Prostate gland (tissue), 2 donors: ENCODE results near the gene HECA. TPM values are rescaled to one million over a fixed set of nuclear protein-coding genes. Genes with fewer than 3 reads are reported as not detected.
"Not testable (repeated sequence)": the region's sequence is repeated elsewhere in the genome, so short reads cannot be mapped to it uniquely, and the experiment has no call there.

Source experiments
- DNase-seq: peaks from one replicate; pipeline ENCODE4 v3.0.0-alpha.2; 2019; ENCODE audit warnings: low spot score
- H3K27ac ChIP-seq, 2 donors: fragments of 200-600 bp; sonication (generic); 2 replicates each; pipeline ENCODE4 v1.5.1; 2017 to 2019
- H3K27me3 ChIP-seq: fragments of 200-600 bp; sonication (generic); replicated peaks from 2 replicates; pipeline ENCODE4 v1.5.1; 2019; ENCODE audit not compliant: insufficient read depth
- H3K36me3 ChIP-seq, 2 donors: fragments of 200-600 bp; sonication (generic); 1 replicate in 1 of 2; 2 replicates in 1 of 2; pipeline versions ENCODE4 v1.5.1 to v1.8.1; 2017 to 2019
- H3K4me1 ChIP-seq: fragments of 200-600 bp; sonication (generic); replicated peaks from 2 replicates; pipeline ENCODE4 v1.5.1; 2019
- H3K4me3 ChIP-seq, 2 donors: fragments of 200-600 bp; sonication (generic); 2 replicates each; pipeline ENCODE4 v1.5.1; 2017 to 2019
- H3K9me3 ChIP-seq: fragments of 200-600 bp; sonication (generic); 2 replicates; pipeline ENCODE4 v1.5.1; 2017
- POLR2A ChIP-seq: fragments of 450-650 bp; IDR thresholded peaks from one replicate; pipeline ENCODE4 v1.6.1; 2016; ENCODE audit warnings: antibody characterized with exemption, mild to moderate bottlenecking
- POLR2AphosphoS5 ChIP-seq: sonication (generic); formaldehyde crosslinking; IDR thresholded peaks from one replicate; pipeline ENCODE4 v1.6.1; 2017; ENCODE audit warnings: antibody characterized with exemption
- WGBS: methylation state at CpG from one replicate; pipeline ENCODE4 v1.1.5; 2018; 5-methylcytosine and 5-hydroxymethylcytosine counted together
- intact Hi-C: fragments of 100-400 bp; cut with DNase I; formaldehyde crosslinking; loops from one replicate; pipeline ENCODE4 v1.14.2; 2022
- total RNA-seq, 2 donors: library from RNA; depleted of rRNA; stranded (reverse); fragments of >200 nt; gene quantifications; one replicate each; pipeline ENCODE4 v1.1.0, GENCODE V29; 2016
- TF ChIP-seq, protein P1 (sequence below), 4 experiments: fragments of 200-600 bp in 2 of 4; fragments of 450-650 bp in 2 of 4; sonication (generic) in 2 of 4; IDR thresholded peaks; 1 replicate in 3 of 4; 2 replicates in 1 of 4; pipeline ENCODE4 v1.5.1; 2016 to 2019; ENCODE audit warnings: antibody characterized with exemption in 4 of 4, mild to moderate bottlenecking in 2 of 4, moderate library complexity in 2 of 4

HECA gene
- total RNA-seq, 2 donors from 2014 or later: 26.0 to 45.9 TPM

DNA sequence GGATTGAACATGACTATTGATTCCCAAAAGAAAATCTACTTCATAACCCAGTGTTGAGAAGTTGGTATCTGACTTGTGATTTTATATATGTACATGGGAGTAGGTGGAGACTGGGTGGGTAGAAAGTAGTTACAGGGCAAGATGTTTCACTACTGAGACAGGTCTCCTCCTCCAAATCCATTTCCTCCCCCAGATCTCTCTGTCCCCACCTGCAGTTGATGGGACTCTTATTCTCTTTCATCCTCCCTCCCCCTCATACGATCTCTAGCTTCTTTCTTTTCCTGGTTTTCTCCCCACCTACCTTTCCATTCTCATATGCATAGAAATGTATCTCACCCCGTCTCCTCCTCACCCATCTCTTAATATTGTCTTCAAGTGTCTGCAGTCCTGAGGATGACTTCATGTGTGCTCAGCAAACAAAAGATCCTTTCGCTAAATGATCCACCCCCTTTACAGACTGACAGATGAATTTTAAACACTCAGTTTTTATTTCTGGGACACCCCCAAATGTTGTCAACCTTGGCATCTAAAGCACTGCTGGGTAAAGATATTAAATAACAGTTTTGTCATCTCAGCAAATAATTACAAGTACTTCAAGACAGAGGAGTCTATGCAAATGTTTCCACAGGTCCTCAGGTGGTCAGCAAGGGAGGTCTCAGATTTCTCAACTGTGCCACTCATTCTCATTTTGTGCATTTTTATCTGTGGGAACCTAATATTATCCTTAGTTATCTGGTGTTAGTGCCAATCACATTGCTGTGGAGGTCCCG, 18.7 kb upstream of the HECA start:
- no peak for DNase-seq
- Histone ChIP-seq H3K4me3 (no peak overlapping the region), H3K9me3 (no peaks in the 10 kb centered on the region), H3K36me3 (no peaks in the 10 kb centered on the region), H3K27ac (no peak overlapping the region), H3K4me1 (no peaks in the 10 kb centered on the region), H3K27me3 (no peaks in the 10 kb centered on the region)
- TF ChIP-seq POLR2AphosphoS5: no peak
- TF ChIP-seq, protein P1, sequence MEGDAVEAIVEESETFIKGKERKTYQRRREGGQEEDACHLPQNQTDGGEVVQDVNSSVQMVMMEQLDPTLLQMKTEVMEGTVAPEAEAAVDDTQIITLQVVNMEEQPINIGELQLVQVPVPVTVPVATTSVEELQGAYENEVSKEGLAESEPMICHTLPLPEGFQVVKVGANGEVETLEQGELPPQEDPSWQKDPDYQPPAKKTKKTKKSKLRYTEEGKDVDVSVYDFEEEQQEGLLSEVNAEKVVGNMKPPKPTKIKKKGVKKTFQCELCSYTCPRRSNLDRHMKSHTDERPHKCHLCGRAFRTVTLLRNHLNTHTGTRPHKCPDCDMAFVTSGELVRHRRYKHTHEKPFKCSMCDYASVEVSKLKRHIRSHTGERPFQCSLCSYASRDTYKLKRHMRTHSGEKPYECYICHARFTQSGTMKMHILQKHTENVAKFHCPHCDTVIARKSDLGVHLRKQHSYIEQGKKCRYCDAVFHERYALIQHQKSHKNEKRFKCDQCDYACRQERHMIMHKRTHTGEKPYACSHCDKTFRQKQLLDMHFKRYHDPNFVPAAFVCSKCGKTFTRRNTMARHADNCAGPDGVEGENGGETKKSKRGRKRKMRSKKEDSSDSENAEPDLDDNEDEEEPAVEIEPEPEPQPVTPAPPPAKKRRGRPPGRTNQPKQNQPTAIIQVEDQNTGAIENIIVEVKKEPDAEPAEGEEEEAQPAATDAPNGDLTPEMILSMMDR (IDR thresholded peaks at IDR 0.05): no peak
- TF ChIP-seq POLR2A: no peak
- intact Hi-C loops: no loop called here
- 50% methylated on average over 4 of the region's 4 CpGs for WGBS

DNA sequence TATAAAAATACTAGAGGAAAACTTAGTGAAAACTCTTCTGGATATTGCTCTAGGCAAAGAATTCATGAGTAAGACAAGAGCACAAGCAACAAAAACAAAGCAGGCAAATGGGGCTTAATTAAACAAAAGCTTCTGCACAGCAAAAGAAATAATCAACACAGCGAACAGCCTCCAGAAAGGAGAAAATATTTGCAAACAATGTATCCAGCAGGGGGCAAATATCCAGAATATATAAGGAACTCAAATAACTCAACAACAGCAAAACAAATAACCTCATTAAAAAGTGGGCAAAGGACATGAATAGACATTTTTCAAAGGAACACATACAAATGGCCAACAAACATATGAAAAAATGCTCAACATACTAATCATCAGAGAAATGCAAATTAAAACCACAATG, 17.1 kb upstream of the HECA start:
- intact Hi-C loops: no loop called here
- TF ChIP-seq, protein P1 (IDR thresholded peaks at IDR 0.05): no peak
- TF ChIP-seq POLR2AphosphoS5 (no peak), POLR2A (no peak)
- Histone ChIP-seq H3K9me3 (no peaks in the 10 kb centered on the region), H3K4me1 (no peaks in the 10 kb centered on the region), H3K27me3 (no peaks in the 10 kb centered on the region), H3K27ac (no peak overlapping the region), H3K36me3 (no peaks in the 10 kb centered on the region), H3K4me3 (no peak overlapping the region)
- 90% methylated on average over 1 of the region's 1 CpG for WGBS
- no peak for DNase-seq

DNA sequence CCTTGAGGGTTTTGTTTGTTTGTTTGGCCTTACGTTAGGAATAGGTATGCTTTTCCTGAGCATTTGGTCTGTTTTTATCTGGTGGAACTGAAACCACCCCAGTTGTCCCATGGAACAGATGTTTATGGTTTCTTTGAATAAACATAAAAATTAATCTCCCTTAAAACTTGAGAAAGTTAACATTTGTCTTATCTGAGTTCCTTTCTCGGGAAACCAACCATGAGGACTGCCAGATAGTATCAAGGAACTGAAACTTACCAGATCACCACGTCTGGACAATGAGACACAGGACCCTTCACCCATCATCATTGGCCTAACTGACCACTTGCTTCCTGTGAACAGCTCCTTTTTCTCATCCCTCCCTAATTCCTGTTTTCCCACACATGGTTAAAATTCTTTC, 15.3 kb upstream of the HECA start:
- Histone ChIP-seq H3K36me3 (no peaks in the 10 kb centered on the region), H3K9me3 (no peaks in the 10 kb centered on the region), H3K4me1 (no peaks in the 10 kb centered on the region), H3K4me3 (no peak overlapping the region), H3K27me3 (no peaks in the 10 kb centered on the region), H3K27ac (no peak overlapping the region)
- TF ChIP-seq POLR2AphosphoS5: no peak
- TF ChIP-seq, protein P1 (IDR thresholded peaks at IDR 0.05): no peak
- TF ChIP-seq POLR2A: no peak
- WGBS: 76% methylated on average over 3 of the region's 3 CpGs
- DNase-seq: no peak
- intact Hi-C loops: no loop called here

DNA sequence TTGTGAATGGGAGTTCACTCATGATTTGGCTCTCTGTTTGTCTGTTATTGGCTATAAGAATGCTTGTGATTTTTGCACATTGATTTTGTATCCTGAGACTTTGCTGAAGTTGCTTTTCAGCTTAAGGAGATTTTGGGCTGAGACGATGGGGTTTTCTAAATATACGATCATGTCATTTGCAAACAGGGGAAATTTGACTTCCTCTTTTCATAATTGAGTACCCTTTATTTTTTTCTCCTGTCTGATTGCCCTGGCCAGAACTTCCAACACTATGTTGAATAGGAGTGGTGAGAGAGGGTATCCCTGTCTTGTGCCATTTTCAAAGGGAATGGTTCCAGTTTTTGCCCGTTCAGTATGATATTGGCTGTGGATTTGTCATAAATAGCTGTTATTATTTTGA, 12.1 kb upstream of the HECA start:
- H3K4me3 ChIP-seq, H3K4me1 ChIP-seq, H3K27me3 ChIP-seq, DNase-seq, intact Hi-C loops, H3K36me3 ChIP-seq, H3K27ac ChIP-seq, H3K9me3 ChIP-seq: not testable (repeated sequence)
- WGBS: 95% methylated on average over 3 of the region's 3 CpGs

DNA sequence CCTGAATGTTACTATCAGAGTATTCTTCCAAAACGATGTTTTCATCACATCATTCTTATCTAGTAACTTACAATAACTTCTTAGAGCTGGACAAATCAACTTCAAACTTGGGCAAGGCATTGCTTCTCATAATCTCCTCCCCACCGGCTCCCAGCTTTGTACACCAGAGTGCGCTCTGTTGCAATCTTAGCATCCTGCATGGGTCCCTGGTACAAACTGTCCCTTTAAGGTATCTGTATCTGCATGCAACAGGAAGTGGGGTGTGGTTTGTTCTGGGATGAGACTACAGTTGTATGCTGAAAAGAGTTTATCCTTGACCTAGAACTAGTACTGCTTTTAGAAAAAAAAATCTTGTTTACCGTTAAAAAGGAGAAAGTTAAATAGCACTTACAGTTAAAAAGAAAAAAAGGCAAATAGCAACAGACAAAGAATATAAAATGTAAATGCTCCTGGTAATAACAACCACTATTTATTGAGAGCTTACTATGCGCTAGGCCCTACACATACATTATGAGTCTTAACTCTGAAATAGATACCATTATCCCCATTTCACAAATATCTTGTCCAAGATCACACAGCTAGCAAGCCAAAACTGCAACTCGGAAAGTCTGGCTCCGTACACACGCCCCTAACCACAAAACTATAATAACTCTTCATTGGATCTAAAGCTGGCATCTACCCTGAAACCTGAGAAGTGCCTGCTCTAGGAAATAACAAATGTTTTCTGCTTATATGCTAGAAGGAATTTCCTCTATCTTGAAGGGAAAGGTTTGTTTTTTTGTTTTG, 9.8 kb upstream of the HECA start:
- Histone ChIP-seq H3K4me3 (no peak overlapping the region), H3K27ac (no peak overlapping the region), H3K27me3 (no peaks in the 10 kb centered on the region), H3K36me3 (no peaks in the 10 kb centered on the region), H3K4me1 (no peaks in the 10 kb centered on the region), H3K9me3 (no peaks in the 10 kb centered on the region)
- DNase-seq: peak; percentile 30
- intact Hi-C loops: no loop called here
- WGBS: 47% methylated on average over 8 of the region's 8 CpGs
- TF ChIP-seq, protein P1 (IDR thresholded peaks at IDR 0.05): peak in 2 of 4 experiments; percentile 7 to 38
- no peak for TF ChIP-seq POLR2AphosphoS5
